Stimulated activated CD8-positive, alpha-beta memory T cell treated with anti-CD3 and anti-CD28 coated beads, Interleukin-15, amount 100 ng/mL, for 1 hour (primary cell): Measurements from ENCODE around the gene SIPA1L3.

ENCODE experiments used
- DNase-seq: peaks from one replicate; pipeline ENCODE4 v3.0.0-alpha.2; 2020; ENCODE audit warnings: low read depth

The SIPA1L3 gene

DNA sequence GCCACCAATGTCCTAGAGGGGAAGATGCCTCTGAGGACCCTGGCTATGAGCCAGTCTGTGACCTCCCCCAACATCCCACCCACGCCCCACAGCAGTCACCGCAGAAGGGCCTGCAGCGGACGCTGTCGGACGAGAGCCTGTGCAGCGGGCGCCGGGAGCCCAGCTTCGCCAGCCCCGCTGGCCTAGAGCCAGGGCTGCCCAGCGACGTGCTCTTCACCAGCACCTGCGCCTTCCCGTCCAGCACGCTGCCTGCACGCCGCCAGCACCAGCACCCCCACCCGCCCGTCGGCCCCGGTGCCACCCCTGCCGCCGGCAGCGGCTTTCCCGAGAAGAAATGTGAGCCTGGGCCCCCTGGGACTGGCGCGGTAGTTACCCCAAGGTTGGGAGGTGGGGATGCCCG lies 286.4 kb downstream of the SIPA1L3 start:
- no peak for DNase-seq

DNA sequence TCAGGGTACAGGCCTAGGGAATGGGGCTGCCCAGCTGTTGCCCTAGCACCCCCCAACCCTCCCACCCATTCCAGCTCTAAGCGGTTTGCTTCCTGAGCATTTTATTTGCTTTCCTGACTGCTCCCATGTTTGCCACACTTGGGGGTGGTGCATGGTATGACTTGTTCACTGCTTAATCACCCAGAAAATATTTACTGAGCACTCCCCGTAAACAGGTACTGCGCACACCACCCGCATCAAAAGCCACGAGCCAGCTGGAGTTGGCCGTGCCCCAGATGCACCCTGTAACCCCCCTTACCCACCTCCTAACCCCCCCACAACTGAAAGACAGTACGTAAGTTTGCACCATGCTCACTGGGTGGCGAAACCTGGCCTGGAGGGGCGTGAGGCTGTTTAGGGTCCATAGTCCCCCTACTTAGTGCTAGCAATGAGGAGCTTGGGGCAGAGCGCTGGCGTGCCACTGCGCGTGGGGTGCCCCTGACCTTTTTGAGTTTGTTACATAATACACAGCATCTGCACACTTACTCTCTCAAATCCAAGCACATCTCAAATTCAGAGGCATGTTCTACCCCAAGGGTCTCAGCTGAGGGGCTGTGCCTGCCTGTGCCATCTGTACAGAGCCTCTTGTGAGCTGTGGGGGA lies 287.2 kb downstream of the SIPA1L3 start:
- DNase-seq, result no peak

DNA sequence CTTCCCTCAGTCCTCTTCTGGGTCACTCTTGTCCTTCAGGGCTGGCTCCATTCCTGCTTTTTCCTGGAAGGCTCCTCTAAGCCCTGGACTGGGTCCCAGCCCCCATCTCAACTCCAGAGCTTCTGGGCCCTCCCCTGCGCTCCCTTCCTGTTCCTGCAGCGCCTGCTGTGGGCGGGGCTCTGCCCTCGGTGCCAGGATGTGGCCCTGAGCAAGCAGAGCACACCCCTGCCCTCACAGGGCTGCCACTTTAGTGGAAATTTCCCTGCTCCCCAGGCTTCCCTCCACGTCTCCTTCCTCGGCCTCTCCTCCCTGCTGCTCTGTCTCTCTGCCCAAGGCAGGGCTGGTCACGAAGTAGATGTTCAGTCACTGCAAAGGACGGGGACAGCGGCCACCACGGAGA lies 288.2 kb downstream of the SIPA1L3 start:
- DNase-seq, result no peak

DNA sequence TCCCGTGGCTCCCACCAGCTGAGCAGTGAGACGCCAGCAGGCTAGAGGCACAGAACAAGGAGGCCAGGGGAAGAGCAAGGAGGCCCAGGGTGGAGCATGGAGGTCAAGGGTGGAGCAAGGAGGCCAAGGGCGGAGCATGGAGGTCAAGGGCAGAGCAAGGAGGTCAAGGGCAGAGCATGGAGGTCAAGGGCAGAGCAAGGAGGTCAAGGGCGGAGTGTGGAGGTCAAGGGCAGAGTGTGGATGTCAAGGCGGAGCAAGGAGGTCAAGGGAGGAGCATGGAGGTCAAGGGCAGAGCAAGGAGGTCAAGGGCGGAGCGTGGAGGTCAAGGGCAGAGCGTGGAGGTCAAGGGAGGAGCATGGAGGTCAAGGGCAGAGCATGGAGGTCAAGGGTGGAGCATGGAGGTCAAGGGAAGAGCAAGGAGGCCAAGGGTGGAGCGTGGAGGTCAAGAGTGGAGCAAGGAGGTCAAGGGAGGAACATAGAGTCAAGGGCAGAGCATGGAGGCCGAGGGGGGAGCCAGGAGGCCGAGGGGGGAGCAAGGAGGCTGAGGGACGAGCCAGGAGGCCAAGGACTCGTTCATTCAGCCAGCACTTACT lies 289.3 kb downstream of the SIPA1L3 start:
- no peak for DNase-seq

DNA sequence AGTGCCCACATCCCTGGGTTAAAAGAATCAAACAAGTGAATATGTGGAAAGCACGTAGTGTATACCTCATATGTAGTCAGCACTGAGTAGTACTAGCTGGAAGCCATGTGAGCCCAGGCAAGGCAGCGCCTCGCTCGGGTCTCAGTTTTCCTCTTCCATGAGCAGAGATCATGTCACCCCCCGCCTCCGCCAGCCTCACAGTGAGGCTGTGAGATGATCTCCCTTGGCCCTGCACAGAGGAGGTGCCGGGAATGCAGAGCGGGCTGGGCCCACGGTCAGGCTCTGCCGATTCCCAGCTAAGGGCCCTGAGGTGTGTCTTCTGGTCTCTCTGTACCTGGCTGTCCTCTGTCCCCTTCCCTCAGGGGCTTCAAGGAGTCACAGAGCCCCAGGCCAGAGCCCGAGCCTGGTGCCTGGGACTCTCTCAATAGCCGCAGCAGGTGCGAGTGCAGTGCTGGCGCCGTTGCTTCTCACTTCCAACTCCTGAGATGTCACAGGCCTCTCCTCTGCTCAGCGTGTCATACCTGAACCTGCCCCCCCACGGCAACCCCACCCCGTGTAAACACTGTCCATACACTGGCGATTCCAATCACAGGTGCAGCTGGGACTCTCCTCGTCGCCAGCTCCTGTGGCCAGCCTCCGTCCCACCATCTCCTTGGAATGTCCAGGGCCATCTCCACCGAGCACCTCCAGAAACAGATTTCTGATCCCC lies 290.1 kb downstream of the SIPA1L3 start:
- DNase-seq, result no peak

DNA sequence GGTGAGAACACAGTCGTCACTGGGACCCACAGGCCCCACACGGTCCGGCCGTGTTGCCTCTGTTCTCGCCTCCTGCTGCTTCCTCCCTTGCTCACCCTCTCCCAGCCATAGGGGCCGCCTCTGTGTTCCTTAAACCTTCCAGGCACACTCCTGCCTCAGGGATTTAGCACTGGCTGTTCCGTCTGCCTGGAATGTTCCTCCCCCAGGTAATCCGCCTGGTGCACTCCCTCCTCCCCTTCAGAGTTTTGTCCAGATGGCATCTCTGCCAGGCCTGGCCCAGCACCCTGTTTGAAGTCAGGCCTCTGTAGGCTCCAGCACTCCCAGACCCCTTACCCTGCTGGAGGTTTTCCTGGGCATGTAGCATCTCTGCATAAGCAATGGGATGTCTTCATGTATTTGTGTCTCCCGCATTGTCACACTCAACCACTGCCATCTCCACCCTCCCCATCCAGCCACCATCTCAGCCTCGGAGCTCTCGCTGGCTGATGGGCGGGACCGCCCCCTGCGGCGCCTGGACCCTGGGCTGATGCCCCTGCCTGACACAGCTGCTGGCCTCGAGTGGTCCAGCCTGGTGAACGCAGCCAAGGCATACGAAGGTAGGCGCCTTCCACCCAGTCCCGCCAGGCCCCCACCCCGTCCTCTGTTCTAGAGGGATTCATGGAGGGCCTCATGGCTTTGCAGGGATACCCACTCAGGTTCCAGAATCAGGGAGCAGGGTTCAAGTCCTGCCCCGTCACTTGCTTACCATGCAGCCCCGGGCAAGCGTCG lies 291.1 kb downstream of the SIPA1L3 start:
- DNase-seq, result no peak

DNA sequence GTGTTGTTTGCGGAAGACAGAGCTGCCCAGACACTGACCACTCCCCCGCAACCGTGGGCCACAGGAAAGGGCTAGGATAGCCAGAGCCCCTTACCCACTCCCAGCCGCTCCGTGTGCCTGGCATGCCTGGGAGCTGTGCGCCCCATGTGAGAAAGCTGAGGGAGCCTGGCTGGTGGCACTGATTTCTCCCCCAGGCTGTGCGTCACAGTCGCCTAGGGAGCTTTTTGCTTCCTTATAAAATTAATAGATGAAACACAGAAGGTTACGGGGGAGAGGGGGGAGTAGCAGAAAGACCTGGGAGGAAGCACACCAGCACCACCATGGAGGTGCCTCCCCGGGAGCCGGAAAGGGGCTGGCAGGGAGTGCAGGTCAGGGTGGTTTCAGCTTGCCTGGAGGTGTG lies 292.3 kb downstream of the SIPA1L3 start:
- DNase-seq, result no peak

DNA sequence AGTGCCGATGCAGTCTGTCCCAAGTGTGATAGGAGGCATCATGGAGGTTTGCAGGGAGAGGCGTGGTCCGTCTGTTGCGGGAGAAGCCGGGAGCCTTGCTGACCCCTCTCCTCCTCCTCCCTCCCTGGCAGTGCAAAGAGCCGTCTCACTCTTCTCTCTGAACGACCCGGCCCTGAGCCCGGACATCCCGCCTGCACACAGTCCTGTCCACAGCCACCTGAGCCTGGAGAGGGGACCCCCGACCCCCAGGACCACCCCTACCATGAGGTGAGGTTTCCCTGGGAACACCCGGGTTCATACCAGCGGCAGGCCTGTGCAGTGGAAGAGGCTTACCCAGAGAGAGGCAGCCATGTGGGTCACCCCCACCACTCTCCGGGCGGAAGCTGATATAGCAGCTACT lies 294.7 kb downstream of the SIPA1L3 start:
- DNase-seq, result no peak

DNA sequence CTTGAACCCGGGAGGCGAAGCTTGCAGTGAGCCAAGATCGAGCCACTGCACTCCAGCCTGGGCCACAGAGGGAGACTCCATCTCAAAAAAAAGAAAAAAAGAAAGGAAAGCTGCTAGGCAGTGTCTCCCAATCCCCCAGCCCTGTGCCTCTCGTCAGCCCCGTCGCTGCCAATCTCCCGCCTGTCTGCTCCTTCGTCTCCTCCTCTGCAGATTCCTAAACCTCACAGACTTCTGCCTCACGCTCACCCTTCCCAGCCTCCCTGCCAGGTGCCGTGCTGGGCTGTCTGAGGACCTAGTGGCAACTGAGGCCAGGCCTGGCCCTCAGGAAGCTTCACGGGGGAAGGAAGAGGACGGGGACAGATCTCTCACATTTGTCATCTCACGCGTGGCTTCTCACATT lies 295.5 kb downstream of the SIPA1L3 start:
- DNase-seq, result no peak

DNA sequence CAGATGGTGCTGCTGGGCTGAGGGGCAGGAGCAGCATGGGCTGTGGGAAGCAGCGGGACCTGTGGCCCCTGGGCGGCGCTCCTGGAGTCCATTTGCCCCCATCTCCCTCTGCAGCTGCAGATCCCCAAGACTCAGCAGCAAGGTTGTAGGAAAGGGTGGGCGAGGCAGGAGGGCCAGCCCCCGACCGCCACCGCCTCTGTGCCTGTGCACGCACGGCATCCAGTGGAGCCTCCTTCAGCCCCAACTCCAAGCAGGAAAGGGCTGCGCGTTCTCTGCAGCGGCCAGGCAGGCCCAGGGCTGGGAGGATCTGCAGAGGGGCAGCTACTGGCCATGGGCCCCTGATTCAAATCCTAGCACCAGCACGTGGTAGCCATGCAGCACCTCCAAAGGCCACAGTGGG lies 296.2 kb downstream of the SIPA1L3 start:
- DNase-seq, result no peak

DNA sequence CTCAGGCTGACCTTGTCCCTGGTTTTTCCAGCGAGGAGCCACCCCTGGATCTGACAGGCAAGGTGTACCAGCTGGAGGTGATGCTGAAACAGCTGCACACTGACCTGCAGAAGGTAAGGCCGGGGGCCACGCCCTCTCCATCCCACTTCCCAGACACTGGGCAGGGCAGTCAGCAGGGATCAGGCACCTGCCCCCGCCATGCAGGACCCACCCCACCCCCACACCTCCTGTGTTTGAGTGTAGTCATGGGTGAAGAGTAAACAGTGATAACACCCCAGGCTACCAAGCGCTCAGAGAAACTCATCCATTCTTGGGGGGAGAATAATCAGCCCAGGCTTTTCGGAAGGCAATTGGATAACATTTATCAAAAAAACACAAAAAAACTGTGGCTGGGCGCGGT lies 297.1 kb downstream of the SIPA1L3 start:
- no peak for DNase-seq

DNA sequence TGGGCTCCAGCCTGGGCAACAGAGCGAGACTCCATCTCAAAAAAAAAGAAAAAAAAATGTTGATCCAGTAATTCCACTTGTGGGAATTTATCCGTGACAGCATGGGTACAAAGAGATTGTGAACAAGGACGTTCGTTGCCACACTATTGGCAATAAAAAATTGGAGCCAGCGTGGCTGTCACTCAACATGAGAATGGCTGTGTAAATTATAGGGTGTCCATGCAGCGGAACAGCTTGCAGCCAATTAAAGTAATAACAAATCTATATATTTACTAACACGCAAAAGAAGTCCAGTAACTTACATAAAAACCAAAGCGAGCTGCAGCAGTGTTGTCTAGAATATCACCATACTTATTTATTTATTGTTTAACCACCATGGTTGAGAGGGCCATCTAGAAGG lies 297.7 kb downstream of the SIPA1L3 start:
- no peak for DNase-seq

DNA sequence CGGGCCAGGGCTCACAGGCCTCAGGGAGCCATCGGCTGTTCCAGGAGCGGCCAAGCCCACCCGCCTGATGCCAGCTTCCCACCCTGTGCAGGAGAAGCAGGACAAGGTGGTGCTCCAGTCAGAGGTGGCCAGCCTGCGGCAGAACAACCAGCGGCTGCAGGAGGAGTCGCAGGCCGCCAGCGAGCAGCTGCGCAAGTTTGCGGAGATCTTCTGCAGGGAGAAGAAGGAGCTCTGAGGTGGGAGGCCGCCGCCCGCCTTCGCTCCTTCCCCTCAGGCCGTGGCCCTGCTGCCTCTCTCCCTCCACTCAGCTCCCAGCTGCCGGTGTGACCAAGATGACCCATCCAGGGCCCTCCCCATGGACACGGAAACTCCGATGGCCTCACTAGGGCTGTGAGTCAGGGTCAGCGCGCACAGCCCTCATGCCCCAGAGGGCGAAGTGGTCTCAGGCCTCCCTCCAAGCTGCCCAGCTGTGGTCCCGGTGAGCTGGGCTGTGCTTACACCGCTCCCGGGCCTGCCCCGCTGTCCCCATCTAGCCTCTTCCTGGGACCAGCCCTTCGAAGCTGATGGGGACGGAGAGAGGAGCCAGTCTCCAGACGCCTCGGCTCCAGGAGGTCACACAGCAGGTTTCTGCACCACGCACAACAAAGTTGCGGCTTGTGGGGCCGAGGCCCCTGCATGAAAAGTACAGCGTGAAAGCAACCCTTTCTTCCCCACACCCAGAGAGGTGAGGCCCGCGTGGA lies 299.2 kb downstream of the SIPA1L3 start:
- DNase-seq, result no peak

DNA sequence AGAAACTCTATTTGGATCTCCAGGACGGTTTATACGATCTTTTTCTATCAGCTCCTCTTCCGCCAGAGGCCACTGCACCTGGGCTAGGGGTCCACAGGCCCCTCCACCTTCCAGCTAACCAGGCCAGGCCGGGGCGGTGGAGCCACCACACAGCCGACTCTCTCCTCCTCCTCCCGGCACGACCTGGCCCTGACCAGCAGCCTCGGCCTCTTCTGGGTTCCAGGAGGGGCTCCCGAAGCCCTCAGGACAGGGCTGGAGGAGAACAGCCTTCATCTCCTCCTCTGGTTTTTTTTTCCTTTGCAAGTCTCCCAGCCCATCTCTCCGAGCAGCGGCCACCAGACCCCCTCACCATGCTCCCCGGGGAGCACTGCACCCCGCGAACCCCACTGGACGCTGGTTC lies 299.9 kb downstream of the SIPA1L3 start:
- DNase-seq, result no peak

DNA sequence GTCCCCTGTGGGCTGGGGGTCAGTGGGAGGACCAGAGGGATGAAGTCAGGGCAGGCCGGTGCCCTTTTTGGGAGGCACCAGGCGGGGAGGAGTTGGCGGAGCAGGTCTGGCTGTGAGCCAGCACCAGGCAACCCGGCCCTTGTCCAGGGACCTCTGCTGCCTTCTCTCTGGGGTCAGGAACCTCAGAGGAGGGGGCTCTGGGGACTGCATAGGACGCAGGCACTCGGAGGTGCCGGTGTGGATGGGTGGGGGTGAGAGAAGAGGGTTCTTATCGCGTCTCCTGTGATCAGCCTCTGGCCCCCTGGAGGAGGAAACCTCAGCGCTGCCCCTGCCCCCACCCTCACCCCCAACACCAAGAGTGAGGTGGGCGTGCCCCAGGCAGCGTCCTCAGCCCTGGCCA lies 300.5 kb downstream of the SIPA1L3 start:
- no peak for DNase-seq

DNA sequence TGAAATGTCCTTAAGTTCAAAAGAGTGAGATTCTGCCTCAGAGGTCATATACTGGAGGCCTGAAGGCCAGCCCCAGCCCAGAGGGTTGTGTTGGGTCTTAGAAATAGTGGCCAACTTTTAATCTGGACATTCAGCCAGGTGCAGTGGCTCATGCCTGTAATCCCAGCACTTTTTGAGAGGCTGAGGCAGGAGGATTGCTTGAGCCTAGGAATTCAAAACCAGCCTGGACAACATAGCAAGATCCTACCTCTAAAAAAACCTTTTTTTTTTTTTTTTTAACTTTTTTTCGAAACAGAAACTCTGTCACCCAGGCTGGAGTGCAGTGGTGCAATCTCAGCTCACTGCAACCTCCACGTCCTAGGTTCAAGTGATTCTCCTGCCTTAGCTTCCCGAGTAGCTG lies 301.6 kb downstream of the SIPA1L3 start:
- DNase-seq, result no peak

DNA sequence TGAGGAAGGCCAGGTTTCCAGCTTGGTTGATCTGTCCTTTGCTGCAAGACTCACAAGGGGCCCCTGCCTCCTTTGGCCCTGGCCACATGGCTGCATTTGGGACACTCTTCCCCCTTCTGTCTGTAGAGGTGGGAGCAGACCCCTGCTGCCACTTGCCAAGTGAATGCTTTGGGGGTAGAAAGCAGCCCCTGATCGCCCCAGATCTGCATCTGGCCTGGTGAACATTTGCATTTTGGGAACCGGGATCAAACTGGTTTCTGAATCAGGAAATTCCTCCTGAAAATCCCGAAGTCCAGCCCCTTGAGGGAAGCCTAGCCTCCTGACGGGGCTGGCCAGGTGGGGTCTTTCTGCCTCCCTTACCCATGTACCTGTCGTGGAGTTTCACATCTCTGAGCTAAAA lies 302.1 kb downstream of the SIPA1L3 start:
- no peak for DNase-seq

DNA sequence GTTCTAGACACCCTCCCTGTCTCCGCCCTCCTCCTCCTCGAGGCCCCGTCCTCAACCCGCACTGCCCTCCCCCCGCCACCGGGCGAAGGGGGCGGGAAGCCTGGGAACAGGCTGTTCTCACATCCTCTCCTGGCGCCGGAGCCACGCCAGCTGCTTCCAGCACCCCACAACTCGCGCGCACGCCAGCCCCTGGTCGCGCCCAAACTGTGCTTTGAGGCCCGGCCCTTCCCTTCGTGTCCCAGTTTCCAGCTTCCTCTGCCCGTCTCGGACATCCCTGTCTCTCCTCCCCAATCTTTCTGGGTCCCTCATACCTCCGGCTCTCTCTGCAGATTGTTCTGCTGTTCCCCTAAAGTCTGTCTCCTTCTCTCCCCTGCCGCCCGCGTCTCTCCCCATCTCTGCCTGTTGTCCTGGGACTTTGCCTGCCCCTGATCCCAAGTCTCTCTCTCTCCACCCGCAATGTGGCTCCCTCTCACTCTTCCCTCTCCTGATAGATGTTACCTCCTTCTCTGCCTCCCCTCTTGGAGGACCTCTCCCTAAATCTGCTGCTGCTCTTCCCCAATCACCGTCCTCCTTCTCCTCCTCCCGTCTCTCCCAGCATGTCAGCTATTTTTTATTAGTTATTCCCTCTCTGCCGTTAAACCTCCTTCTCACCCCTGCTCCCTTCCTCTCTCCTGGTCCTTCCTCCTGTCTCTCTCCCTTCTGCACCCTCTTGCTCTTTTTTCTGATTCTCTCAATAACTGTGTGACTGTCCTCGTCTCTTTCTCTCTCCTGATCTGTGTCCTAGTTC lies 302.9 kb downstream of the SIPA1L3 start:
- DNase-seq, result no peak

DNA sequence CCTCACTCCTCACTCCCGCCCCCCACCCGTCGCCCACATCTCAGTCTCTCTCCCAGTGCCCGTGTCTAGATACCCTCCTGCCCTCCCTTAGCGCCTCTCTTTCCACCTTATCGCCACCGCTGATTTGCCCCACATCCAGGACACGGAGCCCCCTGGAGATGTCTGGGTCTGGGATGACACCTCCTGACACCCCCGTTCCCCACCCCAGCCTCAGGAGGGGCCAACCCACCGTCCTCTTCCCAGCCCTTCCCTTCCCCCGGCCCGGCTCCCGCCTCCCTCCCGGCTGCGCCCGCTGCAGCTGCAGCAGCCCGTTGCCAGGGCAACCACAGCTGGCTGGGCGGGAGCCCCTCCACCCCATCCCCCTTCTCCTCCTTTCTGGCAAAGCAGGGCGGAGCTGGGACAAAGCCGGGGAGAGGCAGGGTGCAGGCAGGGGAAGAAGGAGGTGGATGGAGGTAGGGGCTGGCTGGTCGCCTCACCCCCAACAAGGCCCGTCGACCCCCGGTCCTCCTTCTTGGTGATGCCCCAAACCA lies 303.5 kb downstream of the SIPA1L3 start:
- no peak for DNase-seq

DNA sequence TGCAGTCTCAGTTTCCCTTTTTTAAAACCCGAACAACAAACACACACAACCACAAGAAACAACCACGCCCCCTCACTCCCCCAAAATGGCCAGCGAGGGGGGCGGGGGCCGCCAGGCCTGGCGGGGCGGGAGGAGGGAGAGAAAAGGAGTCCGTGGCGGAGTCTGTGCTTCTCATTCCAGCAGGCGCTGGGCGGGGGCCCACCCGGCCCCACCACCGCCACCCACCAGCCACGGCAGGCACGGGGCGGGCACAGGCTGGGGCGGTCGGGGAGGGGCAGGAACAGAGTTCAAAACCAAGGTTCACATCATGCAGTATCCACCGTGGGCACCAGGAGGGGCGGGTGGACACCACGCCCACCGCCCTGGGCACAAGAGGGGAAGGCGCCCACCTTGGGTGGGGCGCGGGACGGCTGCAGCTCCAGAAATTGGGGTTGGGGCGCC lies 304.2 kb downstream of the SIPA1L3 start:
- DNase-seq, result no peak

DNA sequence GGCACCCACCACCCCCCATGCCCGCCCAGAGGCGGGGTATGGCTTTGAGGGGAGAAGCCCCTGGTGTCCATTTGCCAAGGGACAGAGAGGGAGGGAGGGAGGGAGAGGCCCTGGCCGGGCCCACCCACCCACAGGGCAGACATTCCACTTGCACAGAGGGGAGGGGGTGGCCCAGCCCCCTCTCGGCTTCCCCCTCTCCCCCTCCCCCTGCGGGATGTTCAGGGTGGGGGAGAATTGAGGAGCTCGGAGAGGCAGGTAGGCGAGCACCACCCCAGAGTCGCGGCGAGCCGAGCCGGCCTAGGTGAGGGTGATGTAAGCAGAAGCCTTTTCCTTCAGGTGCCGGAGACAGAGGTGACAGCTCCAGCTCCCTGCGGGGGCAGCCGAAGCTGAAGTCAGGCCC lies 304.8 kb downstream of the SIPA1L3 start:
- DNase-seq, result no peak
